ENCODE results near the gene WRAP73.
"Not testable (repeated sequence)": the region's sequence is repeated elsewhere in the genome, so short reads cannot be mapped to it uniquely, and the experiment has no call there.

Gene WRAP73

DNA sequence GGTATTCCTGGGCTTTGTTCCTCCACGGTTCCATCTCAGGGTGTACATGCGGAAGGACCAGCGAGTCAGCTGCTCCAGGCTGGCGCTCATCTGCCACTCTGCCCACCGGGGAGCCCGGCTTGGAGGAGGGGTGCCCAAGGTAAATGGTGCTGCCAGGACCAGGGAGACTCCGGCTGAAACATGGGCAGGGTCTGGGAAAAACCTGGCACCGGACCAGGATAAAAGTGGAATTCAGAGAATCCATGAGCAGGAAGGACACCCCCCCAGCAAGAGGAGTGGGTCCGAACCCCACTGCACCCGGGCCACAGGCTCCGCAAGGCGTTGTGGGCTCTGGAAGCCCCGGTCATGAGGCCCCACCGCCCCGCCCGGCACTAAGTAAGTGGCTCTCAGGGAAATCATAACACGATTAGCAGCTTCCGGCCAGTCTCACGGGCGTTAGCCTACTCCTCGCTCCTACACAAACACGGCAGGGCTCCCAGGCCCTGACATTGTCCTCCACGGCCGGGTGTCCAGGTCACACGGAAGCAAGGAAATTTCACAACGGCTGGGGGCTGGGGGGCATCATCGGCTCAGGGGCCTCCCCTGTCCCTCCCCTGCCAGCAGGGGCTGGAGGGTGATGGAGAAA lies 59.7 kb downstream of the WRAP73 start:
- DNase-seq (ENCODE audit: low read depth), result no peak
- H3K4me3 ChIP-seq (ENCODE audit: low read depth, low read length), result no peak overlapping the region
- no peak for TF ChIP-seq CTCF (IDR thresholded peaks at IDR 0.05; ENCODE audit: control insufficient read depth, extremely low read depth, insufficient read depth)

GRCh38 chr1:3588395-3588794 lies 61.5 kb downstream of the WRAP73 start:
- TF ChIP-seq CTCF (IDR thresholded peaks at IDR 0.05; ENCODE audit: control insufficient read depth, extremely low read depth, insufficient read depth), result no peak
- no peak overlapping the region for H3K4me3 ChIP-seq (ENCODE audit: low read depth, low read length)
- no peak for DNase-seq (ENCODE audit: low read depth)

DNA sequence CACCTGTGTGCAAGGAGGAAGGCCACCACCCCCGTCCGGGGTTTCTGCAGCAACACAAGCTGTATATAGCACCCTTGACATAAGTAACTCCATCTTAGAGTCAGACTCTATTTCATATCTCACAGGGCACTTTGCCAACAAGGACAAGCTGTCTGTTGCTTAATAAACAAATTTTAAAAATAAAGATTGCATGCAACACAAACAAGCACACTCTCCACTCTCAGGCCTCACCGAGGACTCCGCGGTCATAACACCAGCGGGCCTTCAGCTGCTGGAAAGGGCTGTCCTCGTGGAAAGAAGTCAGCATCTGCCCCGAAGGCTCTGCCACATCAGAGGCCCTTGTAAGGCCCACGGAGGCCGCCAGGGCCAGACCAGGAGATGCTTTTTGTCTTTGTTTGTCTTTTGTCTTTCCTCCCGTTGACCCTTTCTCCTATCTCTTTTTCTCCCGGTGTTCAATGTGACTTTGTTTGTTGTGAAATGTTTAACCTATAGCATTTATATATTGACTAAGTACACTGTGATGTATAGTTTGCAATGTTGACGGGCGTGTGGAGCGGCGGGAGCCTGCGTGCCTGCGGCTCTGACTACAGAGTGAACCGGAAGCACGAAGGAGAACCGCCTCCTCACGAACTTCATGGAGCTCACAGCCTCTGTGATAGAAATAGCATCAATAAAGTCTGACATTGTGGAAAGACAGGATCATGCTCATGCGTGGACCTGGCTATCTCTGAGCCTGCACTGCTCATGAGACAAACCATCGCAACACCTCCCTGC lies 62.7 kb downstream of the WRAP73 start:
- TF ChIP-seq CTCF (IDR thresholded peaks at IDR 0.05; ENCODE audit: control insufficient read depth, extremely low read depth, insufficient read depth), result no peak
- peak; percentile 41 for DNase-seq (ENCODE audit: low read depth)
- H3K4me3 ChIP-seq (ENCODE audit: low read depth, low read length), result no peak overlapping the region

- no peak overlapping the region for H3K4me3 ChIP-seq (ENCODE audit: low read depth, low read length)
- TF ChIP-seq CTCF (IDR thresholded peaks at IDR 0.05; ENCODE audit: control insufficient read depth, extremely low read depth, insufficient read depth), result no peak
- DNase-seq (ENCODE audit: low read depth), result no peak
Measured at GRCh38 chr1:3585940-3586568, 63.8 kb downstream of the WRAP73 start.

DNA sequence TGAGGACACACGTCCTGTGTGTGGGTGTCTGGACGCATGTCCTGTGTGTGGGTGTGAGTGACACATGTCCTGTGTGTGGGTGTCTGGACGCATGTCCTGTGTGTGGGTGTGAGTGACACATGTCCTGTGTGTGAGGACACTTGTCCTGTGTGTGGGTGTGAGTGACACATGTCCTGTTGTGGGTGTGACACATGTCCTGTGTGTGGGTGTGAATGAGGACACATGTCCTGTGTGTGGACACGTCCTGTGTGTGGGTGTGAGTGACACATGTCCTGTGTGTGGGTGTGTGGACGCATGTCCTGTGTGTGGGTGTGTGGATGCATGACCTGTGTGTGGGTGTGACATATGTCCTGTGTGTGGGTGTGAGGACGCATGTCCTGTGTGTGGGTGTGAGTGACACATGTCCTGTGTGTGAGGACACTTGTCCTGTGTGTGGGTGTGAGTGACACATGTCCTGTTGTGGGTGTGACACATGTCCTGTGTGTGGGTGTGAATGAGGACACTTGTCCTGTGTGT lies 64.5 kb downstream of the WRAP73 start:
- H3K4me3 ChIP-seq (ENCODE audit: low read depth, low read length); DNase-seq (ENCODE audit: low read depth): not testable (repeated sequence)

DNA sequence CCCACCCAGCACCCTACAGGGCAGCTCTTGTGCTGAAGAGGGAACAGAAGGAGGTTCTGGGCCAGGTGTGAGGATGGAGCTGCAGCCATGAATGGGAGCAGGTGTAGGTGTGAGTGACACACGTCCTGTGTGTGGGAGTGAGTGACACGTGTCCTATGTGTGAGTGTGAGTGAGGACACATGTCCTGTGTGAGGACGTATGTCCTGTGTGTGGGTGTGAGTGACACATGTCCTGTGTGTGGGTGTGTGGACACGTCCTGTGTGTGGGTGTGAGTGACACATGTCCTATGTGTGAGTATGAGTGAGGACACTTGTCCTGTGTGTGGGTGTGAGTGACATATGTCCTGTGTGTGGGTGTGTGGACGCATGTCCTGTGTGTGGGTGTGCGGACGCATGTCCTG lies 65.0 kb downstream of the WRAP73 start:
- no peak overlapping the region for H3K4me3 ChIP-seq (ENCODE audit: low read depth, low read length)
- DNase-seq (ENCODE audit: low read depth), result no peak
- no peak for TF ChIP-seq CTCF (IDR thresholded peaks at IDR 0.05; ENCODE audit: control insufficient read depth, extremely low read depth, insufficient read depth)

- not testable (repeated sequence) for DNase-seq (ENCODE audit: low read depth); H3K4me3 ChIP-seq (ENCODE audit: low read depth, low read length)
Measured at GRCh38 chr1:3583751-3584150, 66.2 kb downstream of the WRAP73 start.

Data from LNCaP clone FGC (cell line).